Sigmoid colon (tissue), 7 donors: ENCODE data around the gene DENND5A. TPM values are rescaled to one million over a fixed set of nuclear protein-coding genes. Genes with fewer than 3 reads are reported as not detected.

Experiments used
- DNase-seq: peaks from one replicate; pipeline ENCODE4 v3.0.0-alpha.2; 2019
- H3K27ac ChIP-seq, 4 donors: fragments of 200-600 bp; sonication (generic); one replicate each; pipeline ENCODE4 v1.5.1; 2016 to 2019; ENCODE audit warnings: mild to moderate bottlenecking in 1 of 4
- H3K27me3 ChIP-seq, 3 donors: fragments of 200-600 bp; sonication (generic); one replicate each; pipeline ENCODE4 v1.5.1; 2019; ENCODE audit warnings: mild to moderate bottlenecking in 1 of 3
- H3K36me3 ChIP-seq, 4 donors: fragments of 200-600 bp; sonication (generic); one replicate each; pipeline ENCODE4 v1.5.1; 2016 to 2019
- H3K4me1 ChIP-seq, 4 donors: fragments of 200-600 bp; sonication (generic); one replicate each; pipeline ENCODE4 v1.5.1; 2017 to 2019
- H3K4me3 ChIP-seq, 4 donors: fragments of 200-600 bp; sonication (generic); one replicate each; pipeline ENCODE4 v1.5.1; 2017 to 2019; ENCODE audit warnings: mild to moderate bottlenecking in 2 of 4, moderate library complexity in 1 of 4
- H3K9me3 ChIP-seq, 4 donors: fragments of 200-600 bp in 3 of 4; sonication (generic) in 3 of 4; one replicate each; pipeline versions ENCODE4 v1.5.1 to v1.6.1; 2013 to 2019
- CTCF ChIP-seq, 4 experiments: fragments of 450-650 bp in 3 of 4; fragments of 200-600 bp in 1 of 4; IDR thresholded peaks; one replicate each; pipeline ENCODE4 v1.5.1; 2016 to 2019; ENCODE audit warnings: antibody characterized with exemption in 4 of 4, mild to moderate bottlenecking in 3 of 4, moderate library complexity in 2 of 4
- EP300 ChIP-seq, 4 donors: sonication (generic); formaldehyde crosslinking; IDR thresholded peaks; one replicate each; pipeline ENCODE4 v1.6.1; 2017; ENCODE audit warnings: antibody characterized with exemption in 4 of 4
- POLR2A ChIP-seq, 2 donors: fragments of 450-650 bp; IDR thresholded peaks; one replicate each; pipeline ENCODE4 v1.6.1; 2016; ENCODE audit warnings: antibody characterized with exemption in 2 of 2, mild to moderate bottlenecking in 2 of 2, moderate library complexity in 2 of 2
- POLR2AphosphoS5 ChIP-seq, 4 donors: sonication (generic); formaldehyde crosslinking; IDR thresholded peaks; one replicate each; pipeline ENCODE4 v1.6.1; 2017; ENCODE audit warnings: antibody characterized with exemption in 4 of 4
- WGBS, 2 donors: extraction: QIAGEN DNeasy Blood & Tissue Kit; methylation state at CpG; one replicate each; pipeline ENCODE4 v1.1.7; 2013; 5-methylcytosine and 5-hydroxymethylcytosine counted together
- intact Hi-C: fragments of 100-400 bp; cut with DNase I; formaldehyde crosslinking; loops from one replicate; pipeline ENCODE4 v1.15.1; 2023
- polyA plus RNA-seq, 3 donors: library from polyadenylated mRNA; stranded (reverse); fragments of 200-250 nt; gene quantifications; one replicate each; pipeline ENCODE4 v1.2.3, GENCODE V29; 2013
- total RNA-seq, 4 donors: library from RNA; depleted of rRNA; stranded (reverse); fragments of >200 nt; gene quantifications; one replicate each; pipeline ENCODE4 v1.1.0, GENCODE V29; 2016
- donor health status: healthy with polysubstance abuse.
- donor health status: Bipolar disorder and iron deficiency.
- donor health status: healthy.

DENND5A gene
- total and polyA plus RNA-seq, 7 donors, result 9.7 to 130 (median 89.2) TPM

GRCh38 chr11:9203691-9204311 lies 61.3 kb downstream of the DENND5A start:
- intact Hi-C loops, result no loop called here
- no peak for TF ChIP-seq CTCF (IDR thresholded peaks at IDR 0.05)
- no peak for TF ChIP-seq EP300 (IDR thresholded peaks at IDR 0.05)
- TF ChIP-seq POLR2AphosphoS5 (IDR thresholded peaks at IDR 0.05), result no peak
- no peak for TF ChIP-seq POLR2A (IDR thresholded peaks at IDR 0.05)
- Histone ChIP-seq H3K4me3 (no peak overlapping the region), H3K9me3 (no peaks in the 10 kb centered on the region), H3K27ac (no peak overlapping the region), H3K4me1 (peaks cover 0 to 17% (median 9%) of the 10 kb centered on the region in 4 donors), H3K27me3 (no peaks in the 10 kb centered on the region), H3K36me3 (peaks cover 0 to 20% (median 8%) of the 10 kb centered on the region in 4 donors)
- 90 to 93% methylated on average over 12 of the region's 12 CpGs for WGBS, 2 donors
- no peak for DNase-seq

- no peak for TF ChIP-seq CTCF (IDR thresholded peaks at IDR 0.05)
- TF ChIP-seq POLR2AphosphoS5 (IDR thresholded peaks at IDR 0.05), result no peak
- no peak for TF ChIP-seq EP300 (IDR thresholded peaks at IDR 0.05)
- no peak for TF ChIP-seq POLR2A (IDR thresholded peaks at IDR 0.05)
Observed at GRCh38 chr11:9201372-9202162, 63.6 kb downstream of the DENND5A start.

GRCh38 chr11:9200471-9200870 lies 64.7 kb downstream of the DENND5A start:
- TF ChIP-seq POLR2AphosphoS5 (IDR thresholded peaks at IDR 0.05) (no peak), CTCF (IDR thresholded peaks at IDR 0.05) (no peak), POLR2A (IDR thresholded peaks at IDR 0.05) (no peak), EP300 (IDR thresholded peaks at IDR 0.05) (no peak)
- Histone ChIP-seq H3K36me3 (peaks cover 0 to 30% (median 8%) of the 10 kb centered on the region in 4 donors), H3K27ac (no peak overlapping the region), H3K27me3 (no peaks in the 10 kb centered on the region), H3K4me3 (no peak overlapping the region), H3K9me3 (no peaks in the 10 kb centered on the region), H3K4me1 (peaks cover 0 to 7% (median 0%) of the 10 kb centered on the region in 4 donors)
- intact Hi-C loops, result no loop called here
- DNase-seq, result no peak
- 94 to 95% methylated on average over 2 of the region's 2 CpGs for WGBS, 2 donors

More at GRCh38 chr11:9201372-9202162, 63.6 kb downstream of the DENND5A start:
- H3K27me3 ChIP-seq, result no peaks in the 10 kb centered on the region
- H3K4me3 ChIP-seq, result no peak overlapping the region
- peaks cover 0 to 25% (median 8%) of the 10 kb centered on the region in 4 donors for H3K36me3 ChIP-seq
- 90 to 93% methylated on average over 3 of the region's 3 CpGs for WGBS, 2 donors
- no peak overlapping the region for H3K27ac ChIP-seq
- DNase-seq, result no peak
- H3K9me3 ChIP-seq, result no peaks in the 10 kb centered on the region
- peaks cover 0 to 10% (median 3%) of the 10 kb centered on the region in 4 donors for H3K4me1 ChIP-seq
- intact Hi-C loops, result no loop called here

- no peak overlapping the region for H3K27ac ChIP-seq
- no peaks in the 10 kb centered on the region for H3K27me3 ChIP-seq
- no peaks in the 10 kb centered on the region for H3K4me1 ChIP-seq
- H3K4me3 ChIP-seq, result no peak overlapping the region
- intact Hi-C loops, result no loop called here
- no peak for DNase-seq
- no peaks in the 10 kb centered on the region for H3K9me3 ChIP-seq
- TF ChIP-seq POLR2AphosphoS5 (IDR thresholded peaks at IDR 0.05) (no peak), CTCF (IDR thresholded peaks at IDR 0.05) (no peak), POLR2A (IDR thresholded peaks at IDR 0.05) (no peak), EP300 (IDR thresholded peaks at IDR 0.05) (no peak)
- 97 to 98% methylated on average over 3 of the region's 3 CpGs for WGBS, 2 donors
- H3K36me3 ChIP-seq, result peaks cover 0 to 40% (median 0%) of the 10 kb centered on the region in 4 donors
Observed at GRCh38 chr11:9193316-9193715, 71.8 kb downstream of the DENND5A start.
